Spleen (tissue), 7 donors: ENCODE measurements around the gene SLC19A3.

Experiments
- POLR2A ChIP-seq, 3 donors: fragments of 450-650 bp; IDR thresholded peaks; one replicate each; pipeline ENCODE4 v1.5.1; 2017; ENCODE audit warnings: antibody characterized with exemption in 3 of 3, mild to moderate bottlenecking in 1 of 3
- POLR2AphosphoS5 ChIP-seq, 3 donors: sonication (generic); formaldehyde crosslinking; IDR thresholded peaks; one replicate each; pipeline ENCODE4 v1.5.1; 2017; ENCODE audit warnings: antibody characterized with exemption in 3 of 3
- TF ChIP-seq, protein P1 (sequence below), 11 experiments: fragments of 200-600 bp in 7 of 11; fragments of 450-650 bp in 4 of 11; sonication (generic) in 4 of 11; IDR thresholded peaks in 8 of 11; conservative IDR thresholded peaks in 3 of 11; 1 replicate in 7 of 11; 2 replicates in 4 of 11; pipeline versions ENCODE4 v1.4.0 to v1.8.0; 2016 to 2021; ENCODE audit warnings: antibody characterized with exemption in 11 of 11, inconsistent platforms in 4 of 11, mild to moderate bottlenecking in 1 of 11
- donor health status: DM: no; HTN: no; CAD: no; lungs with moderate emphysema.
- donor health status: DM: no; HTN: no; CAD: no.
- donor health status: DM: no; HTN: no; CAD: no.

DNA sequence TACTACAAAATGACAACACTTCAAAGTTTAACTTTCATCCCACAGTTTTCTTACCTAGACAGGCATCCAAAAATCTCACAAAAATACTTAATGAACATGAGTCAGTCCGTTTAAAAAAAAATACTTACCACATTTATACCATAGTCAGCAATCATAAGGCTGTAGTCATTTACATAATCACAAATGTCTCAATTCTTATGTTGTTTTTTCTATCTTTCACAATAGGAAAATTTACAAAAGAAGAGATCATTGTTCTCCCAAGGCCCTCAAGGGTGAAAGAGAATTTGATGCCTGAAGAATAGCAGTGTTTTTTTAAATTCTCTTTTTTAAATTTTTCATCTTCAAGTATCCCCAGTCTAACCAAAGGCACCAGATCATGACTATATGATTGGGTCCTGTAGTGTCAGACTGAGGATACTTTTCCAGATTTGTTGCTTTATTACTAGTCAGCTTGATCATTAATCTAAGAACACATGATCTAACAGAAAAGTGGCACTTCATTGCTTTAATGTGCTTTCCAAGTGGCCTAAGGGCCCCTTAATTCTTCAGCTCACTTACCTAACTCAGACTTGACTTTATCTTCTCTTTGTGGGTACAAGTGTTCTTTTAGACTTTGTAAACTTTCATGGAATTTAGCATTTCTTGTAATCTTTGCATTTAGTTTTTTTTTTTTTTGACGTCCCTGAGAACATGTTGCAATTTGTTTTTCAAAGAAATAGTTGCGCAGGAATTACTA lies 46.5 kb downstream of the SLC19A3 start:
- TF ChIP-seq, protein P1, sequence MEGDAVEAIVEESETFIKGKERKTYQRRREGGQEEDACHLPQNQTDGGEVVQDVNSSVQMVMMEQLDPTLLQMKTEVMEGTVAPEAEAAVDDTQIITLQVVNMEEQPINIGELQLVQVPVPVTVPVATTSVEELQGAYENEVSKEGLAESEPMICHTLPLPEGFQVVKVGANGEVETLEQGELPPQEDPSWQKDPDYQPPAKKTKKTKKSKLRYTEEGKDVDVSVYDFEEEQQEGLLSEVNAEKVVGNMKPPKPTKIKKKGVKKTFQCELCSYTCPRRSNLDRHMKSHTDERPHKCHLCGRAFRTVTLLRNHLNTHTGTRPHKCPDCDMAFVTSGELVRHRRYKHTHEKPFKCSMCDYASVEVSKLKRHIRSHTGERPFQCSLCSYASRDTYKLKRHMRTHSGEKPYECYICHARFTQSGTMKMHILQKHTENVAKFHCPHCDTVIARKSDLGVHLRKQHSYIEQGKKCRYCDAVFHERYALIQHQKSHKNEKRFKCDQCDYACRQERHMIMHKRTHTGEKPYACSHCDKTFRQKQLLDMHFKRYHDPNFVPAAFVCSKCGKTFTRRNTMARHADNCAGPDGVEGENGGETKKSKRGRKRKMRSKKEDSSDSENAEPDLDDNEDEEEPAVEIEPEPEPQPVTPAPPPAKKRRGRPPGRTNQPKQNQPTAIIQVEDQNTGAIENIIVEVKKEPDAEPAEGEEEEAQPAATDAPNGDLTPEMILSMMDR (IDR thresholded peaks at IDR 0.05 in 8 of 11, conservative IDR thresholded peaks at IDR 0.05 in 3 of 11), result no peak
- TF ChIP-seq POLR2AphosphoS5 (IDR thresholded peaks at IDR 0.05) (no peak), POLR2A (IDR thresholded peaks at IDR 0.05) (no peak)
